SHP77 (cell line): Measurements from ENCODE around the gene PIGQ.

Source experiments
- DNase-seq, 2 experiments: peaks; one replicate each; lab custom pipeline; 2025; lab: John Stamatoyannopoulos, UW

Gene PIGQ

GRCh38 chr16:534135-534534, 35.6 kb upstream of the PIGQ start:
- DNase-seq, result no peak

GRCh38 chr16:534856-535445, 34.8 kb upstream of the PIGQ start:
- DNase-seq, result no peak

- no peak for DNase-seq
Measured at GRCh38 chr16:535446-536405, 34.0 kb upstream of the PIGQ start.

GRCh38 chr16:536746-537145, 33.0 kb upstream of the PIGQ start:
- DNase-seq, result no peak

- no peak for DNase-seq
Measured at GRCh38 chr16:537415-538335, 32.1 kb upstream of the PIGQ start.

- DNase-seq, result no peak
Measured at GRCh38 chr16:539901-540530, 29.8 kb upstream of the PIGQ start.

- DNase-seq, result no peak
Measured at GRCh38 chr16:540645-541340, 29.0 kb upstream of the PIGQ start.

GRCh38 chr16:543301-544164, 26.2 kb upstream of the PIGQ start:
- DNase-seq, result no peak

GRCh38 chr16:544517-544916, 25.3 kb upstream of the PIGQ start:
- DNase-seq, result no peak

GRCh38 chr16:546909-547770, 22.6 kb upstream of the PIGQ start:
- no peak for DNase-seq

- DNase-seq, result no peak
Measured at GRCh38 chr16:548586-548985, 21.2 kb upstream of the PIGQ start.

GRCh38 chr16:549544-550263, 20.1 kb upstream of the PIGQ start:
- DNase-seq, result no peak

GRCh38 chr16:551210-551609, 18.6 kb upstream of the PIGQ start:
- DNase-seq, result no peak

- DNase-seq, result no peak
Measured at GRCh38 chr16:552171-552570, 17.6 kb upstream of the PIGQ start.

- DNase-seq, result no peak
Measured at GRCh38 chr16:553601-554296, 16.0 kb upstream of the PIGQ start.

GRCh38 chr16:554297-554621, 15.5 kb upstream of the PIGQ start:
- no peak for DNase-seq

GRCh38 chr16:554640-555365, 15.0 kb upstream of the PIGQ start:
- DNase-seq, result no peak
